ENCODE data around the gene MRGPRF. TPM values are rescaled to one million over a fixed set of nuclear protein-coding genes. Genes with fewer than 3 reads are reported as not detected.

The MRGPRF gene
- total and polyA plus RNA-seq, 2 of the 8 experiments (the other 6 are each of a cell fraction or from before 2014, with no cell fraction given) = 7.5 to 11.0 TPM

DNA sequence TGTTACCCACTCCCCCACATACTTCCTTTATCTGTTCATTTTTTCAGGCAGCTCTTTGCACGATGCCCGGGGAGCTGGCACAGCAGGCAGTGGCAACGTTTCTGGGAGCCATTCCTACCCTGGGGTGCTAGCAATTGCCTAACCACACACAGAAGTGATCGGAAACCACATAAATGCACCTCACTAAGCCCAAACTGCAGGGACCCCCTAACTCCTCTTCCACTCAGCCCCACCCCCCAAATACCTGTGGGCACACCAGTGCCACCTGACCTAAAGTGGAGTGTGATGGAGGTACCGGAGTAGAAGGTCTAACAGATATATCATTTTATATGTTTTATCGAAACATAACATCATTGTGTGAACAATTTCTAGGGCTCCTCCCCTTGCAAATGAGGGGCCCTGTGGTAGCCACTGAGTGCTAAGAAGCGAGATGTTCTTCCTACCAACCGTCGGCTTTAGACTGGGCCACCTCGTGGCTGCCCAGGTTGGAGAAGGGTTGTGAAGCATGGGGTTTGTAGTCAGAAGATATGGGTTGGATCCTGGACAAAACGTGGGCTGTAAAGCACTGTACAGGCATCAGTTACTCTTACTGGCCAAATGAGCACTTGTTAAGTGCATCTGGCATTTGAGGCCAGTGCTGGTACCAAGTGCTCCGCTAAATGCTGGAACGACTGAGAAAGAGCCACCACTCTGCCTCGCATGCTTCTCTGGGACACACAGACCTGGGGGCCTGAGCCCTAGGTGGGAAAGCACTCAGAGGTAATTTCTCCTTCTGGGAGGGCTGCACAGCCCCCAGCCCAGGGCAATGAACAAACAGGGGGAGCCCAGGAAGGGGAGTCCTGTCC lies 35.0 kb downstream of the MRGPRF start:
- no peak overlapping the region for H3K56ac ChIP-seq (replicated peaks; ENCODE audit: insufficient read length, low read depth, low read length)
- peaks cover 4 to 5% of the 10 kb centered on the region in 2 experiments; a peak in 2 of 4 replicates for H3K9me3 ChIP-seq (ENCODE audit: insufficient read depth in 2 of 2, low read depth in 1 of 2, low read length in 1 of 2)
- H3K4me1 ChIP-seq (replicated peaks in 1 of 4; ENCODE audit: control insufficient read depth in 3 of 4, insufficient read depth in 4 of 4, low read length in 3 of 4) = peaks cover 0 to 3% (median 1%) of the 10 kb centered on the region in 4 experiments; a peak in 1 of 7 replicates
- no peaks in the 10 kb centered on the region for H3K36me3 ChIP-seq (ENCODE audit: control insufficient read depth in 2 of 4, insufficient read depth in 4 of 4, low read length in 3 of 4)
- CTCF ChIA-PET (ENCODE audit: partially characterized antibody) = no interaction called here
- H3K79me1 ChIP-seq (ENCODE audit: low read depth, low read length) = no peaks in the 10 kb centered on the region
- H3K23me2 ChIP-seq (ENCODE audit: low read depth, low read length) = no peaks in the 10 kb centered on the region
- H2BK5ac ChIP-seq (ENCODE audit: low read depth, low read length) = no peak overlapping the region
- no peak overlapping the region for H2BK15ac ChIP-seq (ENCODE audit: low read length)
- H4K5ac ChIP-seq (ENCODE audit: insufficient read length, low read depth, low read length) = no peak overlapping the region
- no peak overlapping the region for H3K27ac ChIP-seq (ENCODE audit: low read depth, low read length)
- no peak overlapping the region for H3K4me3 ChIP-seq (ENCODE audit: extremely low read depth in 1 of 4, insufficient read depth in 2 of 4, low read depth in 3 of 4, low read length in 4 of 4)
- FAIRE-seq = no peak
- H3K4ac ChIP-seq (replicated peaks; ENCODE audit: insufficient read length, low read depth, low read length) = no peak overlapping the region
- H3K18ac ChIP-seq (ENCODE audit: extremely low read depth, low read length) = no peak overlapping the region
- no peaks in the 10 kb centered on the region for H4K20me1 ChIP-seq (replicated peaks in 1 of 2; ENCODE audit: control insufficient read depth in 1 of 2, insufficient read depth in 2 of 2, low read length in 2 of 2)
- H3K4me2 ChIP-seq (ENCODE audit: insufficient read depth in 1 of 2, low read depth in 2 of 2, low read length in 2 of 2) = no peak overlapping the region
- POLR2A ChIA-PET (ENCODE audit: partially characterized antibody) = no interaction called here
- H3K79me2 ChIP-seq (ENCODE audit: control insufficient read depth in 1 of 2, insufficient read depth in 2 of 2, low read length in 2 of 2) = no peaks in the 10 kb centered on the region
- H2BK12ac ChIP-seq (ENCODE audit: low read depth, low read length) = no peak overlapping the region
- 89% methylated on average over 14 of the region's 14 CpGs; no CpG with 5 or more reads in 1 of the 2 experiments for WGBS, 2 experiments (ENCODE audit: extremely low coverage in 1 of 2, insufficient coverage in 1 of 2, insufficient read length in 1 of 2, insufficient replicate concordance in 2 of 2, low coverage in 1 of 2, low lambda C conversion rate in 2 of 2, missing lambda C conversion rate in 1 of 2)
- no peak overlapping the region; the same call in 1 of the 2 replicates for H4K8ac ChIP-seq (ENCODE audit: extremely low read depth, insufficient read depth, low read length)
- no peak for DNase-seq (ENCODE audit: low read depth in 1 of 2, low spot score in 2 of 2)
- no peak overlapping the region for H3K14ac ChIP-seq (ENCODE audit: insufficient read length)
- no peak overlapping the region for H2BK20ac ChIP-seq (ENCODE audit: low read length)
- H3K9ac ChIP-seq (replicated peaks in 1 of 4; ENCODE audit: extremely low read depth in 1 of 4, low read depth in 3 of 4, low read length in 3 of 4) = no peak overlapping the region
- no peak overlapping the region for H2AFZ ChIP-seq (ENCODE audit: low read length)
- no peak overlapping the region for H4K91ac ChIP-seq (replicated peaks; ENCODE audit: insufficient read length, low read length)
- H3K23ac ChIP-seq (ENCODE audit: insufficient read length) = no peak overlapping the region
- no peak overlapping the region for H2AK5ac ChIP-seq (ENCODE audit: low read depth, low read length)
- H2BK120ac ChIP-seq (replicated peaks; ENCODE audit: low read depth, low read length) = no peak overlapping the region
- H3K27me3 ChIP-seq (replicated peaks in 1 of 4; ENCODE audit: control insufficient read depth in 3 of 4, extremely low read depth in 1 of 4, insufficient read depth in 3 of 4, low read length in 3 of 4) = no peaks in the 10 kb centered on the region; a peak in 2 of 7 replicates
- TF ChIP-seq EP300 (IDR thresholded peaks at IDR 0.05; ENCODE audit: borderline replicate concordance in 1 of 2, low read depth in 2 of 2, low read length in 2 of 2) = no peak
- TF ChIP-seq TCF12 (IDR thresholded peaks at IDR 0.05; ENCODE audit: low read depth, low read length) = no peak
- no peak for TF ChIP-seq E2F6 (IDR thresholded peaks at IDR 0.05)
- TF ChIP-seq BACH1 (IDR thresholded peaks at IDR 0.05; ENCODE audit: low read length) = no peak
- TF ChIP-seq, protein P1, sequence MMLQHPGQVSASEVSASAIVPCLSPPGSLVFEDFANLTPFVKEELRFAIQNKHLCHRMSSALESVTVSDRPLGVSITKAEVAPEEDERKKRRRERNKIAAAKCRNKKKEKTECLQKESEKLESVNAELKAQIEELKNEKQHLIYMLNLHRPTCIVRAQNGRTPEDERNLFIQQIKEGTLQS (IDR thresholded peaks at IDR 0.05; ENCODE audit: insufficient read depth, low read depth, low read length) = no peak
- TF ChIP-seq, protein P2, sequence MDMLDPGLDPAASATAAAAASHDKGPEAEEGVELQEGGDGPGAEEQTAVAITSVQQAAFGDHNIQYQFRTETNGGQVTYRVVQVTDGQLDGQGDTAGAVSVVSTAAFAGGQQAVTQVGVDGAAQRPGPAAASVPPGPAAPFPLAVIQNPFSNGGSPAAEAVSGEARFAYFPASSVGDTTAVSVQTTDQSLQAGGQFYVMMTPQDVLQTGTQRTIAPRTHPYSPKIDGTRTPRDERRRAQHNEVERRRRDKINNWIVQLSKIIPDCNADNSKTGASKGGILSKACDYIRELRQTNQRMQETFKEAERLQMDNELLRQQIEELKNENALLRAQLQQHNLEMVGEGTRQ (IDR thresholded peaks at IDR 0.05; ENCODE audit: low read length) = no peak
- TF ChIP-seq SAP30 (IDR thresholded peaks at IDR 0.05; ENCODE audit: insufficient read depth, insufficient replicate concordance, low read length) = no peak
- TF ChIP-seq TAF7 (optimal IDR thresholded peaks at IDR 0.05; ENCODE audit: borderline replicate concordance, low read depth, low read length) = no peak
- TF ChIP-seq, protein P3, sequence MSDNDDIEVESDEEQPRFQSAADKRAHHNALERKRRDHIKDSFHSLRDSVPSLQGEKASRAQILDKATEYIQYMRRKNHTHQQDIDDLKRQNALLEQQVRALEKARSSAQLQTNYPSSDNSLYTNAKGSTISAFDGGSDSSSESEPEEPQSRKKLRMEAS (IDR thresholded peaks at IDR 0.05) = no peak

Data from H1 (cell line).